Endodermal cell (in vitro differentiated cells): Measurements from ENCODE around the gene SLIT3. TPM values are rescaled to one million over a fixed set of nuclear protein-coding genes. Genes with fewer than 3 reads are reported as not detected.
A peak's percentile ranks its signal among the peaks of the same experiment; 100 is the strongest.

ENCODE experiments used
- DNase-seq: peaks from one replicate; pipeline ENCODE4 v3.0.0-alpha.2; 2017
- H3K27ac ChIP-seq: 2 replicates; pipeline ENCODE4 v1.5.1; 2013; ENCODE audit warnings: mild to moderate bottlenecking, low read depth, low read length, moderate library complexity
- H3K27me3 ChIP-seq: 2 replicates; pipeline ENCODE4 v1.6.1; 2013; ENCODE audit warnings: mild to moderate bottlenecking, low read length, moderate library complexity; ENCODE audit not compliant: insufficient read depth, control insufficient read depth, poor library complexity, severe bottlenecking
- H3K36me3 ChIP-seq: 2 replicates; pipeline ENCODE4 v1.7.0; 2013; ENCODE audit warnings: mild to moderate bottlenecking, low read length, moderate library complexity; ENCODE audit not compliant: control insufficient read depth, insufficient read depth
- H3K4me1 ChIP-seq: one replicate; pipeline ENCODE4 v1.7.0; 2013; ENCODE audit warnings: low read length; ENCODE audit not compliant: control insufficient read depth, insufficient read depth
- H3K4me3 ChIP-seq: 2 replicates; pipeline ENCODE4 v1.5.1; 2013; ENCODE audit warnings: mild to moderate bottlenecking, low read length, moderate library complexity
- H3K9ac ChIP-seq: 2 replicates; pipeline ENCODE4 v1.6.1; 2013; ENCODE audit warnings: mild to moderate bottlenecking, low read length, moderate library complexity; ENCODE audit not compliant: poor library complexity, severe bottlenecking; ENCODE audit errors: extremely low read depth
- H3K9me3 ChIP-seq: 2 replicates; pipeline ENCODE4 v1.6.1; 2013; ENCODE audit warnings: mild to moderate bottlenecking, low read length, moderate library complexity; ENCODE audit not compliant: control insufficient read depth
- H3K27ac Mint-ChIP-seq: 2 replicates; pipeline ENCODE4 v1.8.0; 2020; ENCODE audit warnings: mixed read lengths
- H3K27me3 Mint-ChIP-seq: 2 replicates; pipeline ENCODE4 v1.8.0; 2021; ENCODE audit warnings: mild to moderate bottlenecking, mixed read lengths; ENCODE audit not compliant: insufficient read depth
- H3K36me3 Mint-ChIP-seq: 2 replicates; pipeline ENCODE4 v1.8.0; 2020; ENCODE audit warnings: low read depth, mixed read lengths
- H3K4me1 Mint-ChIP-seq: 2 replicates; pipeline ENCODE4 v1.8.0; 2020; ENCODE audit warnings: mixed read lengths
- H3K4me3 Mint-ChIP-seq: 2 replicates; pipeline ENCODE4 v1.8.0; 2020; ENCODE audit warnings: mild to moderate bottlenecking, moderate library complexity, mixed read lengths
- H3K9me3 Mint-ChIP-seq: 2 replicates; pipeline ENCODE4 v1.8.0; 2020; ENCODE audit warnings: mild to moderate bottlenecking, mixed read lengths
- CTCF ChIP-seq: fragments of 200-600 bp; sonication (generic); conservative IDR thresholded peaks from 2 replicates; pipeline ENCODE4 v1.5.0; 2021; ENCODE audit warnings: antibody characterized with exemption, mild to moderate bottlenecking
- WGBS, 2 experiments: methylation state at CpG; one replicate each; pipeline versions ENCODE4 v1.1.5 to v1.1.7; 2013; ENCODE audit warnings: missing lambda C conversion rate in 2 of 2, mixed read lengths in 1 of 2; ENCODE audit not compliant: insufficient coverage in 1 of 2, insufficient read length in 1 of 2; 5-methylcytosine and 5-hydroxymethylcytosine counted together
- total RNA-seq, 2 donors: library from RNA; stranded (reverse); fragmentation: NEBNext Ultra II Directional in 1 of 2; extraction: Animal tissue kit (Norgen Biotek cat#: 25700) in 1 of 2; gene quantifications; 2 replicates in 1 of 2; 3 replicates in 1 of 2; pipeline ENCODE4 v1.2.1, GENCODE V29; 2021

Gene SLIT3
- total RNA-seq, 2 donors from 2014 or later = 2.5 to 3.4 TPM

GRCh38 chr5:169091396-169091980 lies 209.5 kb downstream of the SLIT3 start:
- Histone ChIP-seq H3K27ac (no peak overlapping the region), H3K4me1 (no peaks in the 10 kb centered on the region), H3K4me3 (no peak overlapping the region), H3K9ac (no peak overlapping the region), H3K36me3 (no peaks in the 10 kb centered on the region), H3K27me3 (no peaks in the 10 kb centered on the region), H3K9me3 (peaks cover 13% of the 10 kb centered on the region)
- Mint-ChIP-seq H3K4me1 (peaks cover 13% of the 10 kb centered on the region), H3K27ac (no peak overlapping the region), H3K36me3 (no peaks in the 10 kb centered on the region), H3K9me3 (peaks cover 21% of the 10 kb centered on the region), H3K27me3 (peaks cover 2% of the 10 kb centered on the region), H3K4me3 (no peak overlapping the region)
- 93 to 98% methylated on average over 9 of the region's 9 CpGs for WGBS, 2 experiments
- no peak for DNase-seq
- TF ChIP-seq CTCF = no peak

GRCh38 chr5:169089343-169089742 lies 211.6 kb downstream of the SLIT3 start:
- Mint-ChIP-seq H3K27ac (no peak overlapping the region), H3K4me1 (peaks cover 29% of the 10 kb centered on the region), H3K4me3 (no peak overlapping the region), H3K36me3 (no peaks in the 10 kb centered on the region), H3K9me3 (peaks cover 21% of the 10 kb centered on the region), H3K27me3 (peaks cover 2% of the 10 kb centered on the region)
- Histone ChIP-seq H3K27ac (no peak overlapping the region), H3K4me3 (no peak overlapping the region), H3K27me3 (no peaks in the 10 kb centered on the region), H3K36me3 (no peaks in the 10 kb centered on the region), H3K9me3 (peaks cover 13% of the 10 kb centered on the region), H3K9ac (no peak overlapping the region), H3K4me1 (no peaks in the 10 kb centered on the region)
- WGBS, 2 experiments = 72 to 88% methylated on average over 2 to 3 of the region's 3 CpGs
- TF ChIP-seq CTCF = peak; percentile 69
- DNase-seq = peak; percentile 72

GRCh38 chr5:169088028-169088725 lies 212.8 kb downstream of the SLIT3 start:
- Mint-ChIP-seq H3K36me3 (no peaks in the 10 kb centered on the region), H3K4me1 (peaks cover 38% of the 10 kb centered on the region), H3K27ac (no peak overlapping the region), H3K27me3 (peaks cover 2% of the 10 kb centered on the region), H3K9me3 (peaks cover 21% of the 10 kb centered on the region), H3K4me3 (no peak overlapping the region)
- DNase-seq = no peak
- H3K27me3 ChIP-seq = no peaks in the 10 kb centered on the region
- 66 to 81% methylated on average over 7 to 11 of the region's 11 CpGs for WGBS, 2 experiments
- no peak overlapping the region for H3K9ac ChIP-seq
- H3K4me1 ChIP-seq = no peaks in the 10 kb centered on the region
- H3K27ac ChIP-seq = peak overlapping the region; percentile 6
- no peak overlapping the region for H3K4me3 ChIP-seq
- H3K9me3 ChIP-seq = peaks cover 13% of the 10 kb centered on the region
- peak; percentile 45 for TF ChIP-seq CTCF
- H3K36me3 ChIP-seq = no peaks in the 10 kb centered on the region
